Measurements from ENCODE around the gene SLC45A3.
"Not testable (repeated sequence)": the region's sequence is repeated elsewhere in the genome, so short reads cannot be mapped to it uniquely, and the experiment has no call there.

SLC45A3 gene, protein sequence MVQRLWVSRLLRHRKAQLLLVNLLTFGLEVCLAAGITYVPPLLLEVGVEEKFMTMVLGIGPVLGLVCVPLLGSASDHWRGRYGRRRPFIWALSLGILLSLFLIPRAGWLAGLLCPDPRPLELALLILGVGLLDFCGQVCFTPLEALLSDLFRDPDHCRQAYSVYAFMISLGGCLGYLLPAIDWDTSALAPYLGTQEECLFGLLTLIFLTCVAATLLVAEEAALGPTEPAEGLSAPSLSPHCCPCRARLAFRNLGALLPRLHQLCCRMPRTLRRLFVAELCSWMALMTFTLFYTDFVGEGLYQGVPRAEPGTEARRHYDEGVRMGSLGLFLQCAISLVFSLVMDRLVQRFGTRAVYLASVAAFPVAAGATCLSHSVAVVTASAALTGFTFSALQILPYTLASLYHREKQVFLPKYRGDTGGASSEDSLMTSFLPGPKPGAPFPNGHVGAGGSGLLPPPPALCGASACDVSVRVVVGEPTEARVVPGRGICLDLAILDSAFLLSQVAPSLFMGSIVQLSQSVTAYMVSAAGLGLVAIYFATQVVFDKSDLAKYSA

DNA sequence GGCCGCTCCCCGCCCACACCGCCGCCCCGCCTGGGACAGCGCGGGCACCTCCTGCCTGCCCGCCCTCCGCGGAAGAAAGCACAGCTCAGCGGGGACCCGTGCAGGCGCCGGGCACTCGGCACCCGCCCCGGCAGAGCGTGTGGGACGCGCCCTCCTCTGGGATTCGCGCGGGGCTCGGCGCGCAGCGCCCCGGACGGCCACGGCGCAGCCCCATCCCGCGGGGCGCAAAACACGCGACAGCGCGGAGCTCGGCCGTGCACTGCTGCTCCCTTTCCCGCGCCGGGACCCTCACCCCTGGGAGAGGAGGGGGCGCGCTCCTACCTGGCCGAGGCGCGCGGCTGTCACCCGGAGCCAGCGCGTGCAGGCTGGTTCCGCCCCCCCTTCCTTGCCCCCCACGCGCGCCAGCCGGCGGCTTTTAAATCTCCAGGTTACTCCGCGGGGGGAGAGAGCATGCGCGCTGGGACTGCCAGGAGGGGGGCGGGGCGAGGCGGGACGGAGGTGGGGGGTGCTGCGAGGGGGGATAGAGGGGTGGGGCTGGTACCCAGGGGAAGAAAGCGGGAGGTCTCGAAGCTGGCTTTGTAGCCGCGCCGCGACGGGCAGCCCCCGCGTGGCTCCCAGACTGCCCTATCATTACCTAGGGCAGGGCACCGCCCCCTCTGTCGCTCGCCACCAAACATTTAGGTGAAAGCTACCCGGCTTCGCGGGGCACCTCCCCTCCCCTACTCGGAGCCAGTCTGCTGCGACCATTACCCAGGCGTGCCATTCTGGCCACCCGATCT lies at the start of gene SLC45A3:
TSS of gene SLC45A3 (minus strand) at position 437 of the 779 bp plus-strand sequence. CDS start 15,853 bp downstream, outside the sequence.
- DNase-seq: peak; percentile 10

- DNase-seq: no peak
These were observed 46.4 kb upstream of the SLC45A3 start for GRCh38 chr1:205726619-205727125.

DNA sequence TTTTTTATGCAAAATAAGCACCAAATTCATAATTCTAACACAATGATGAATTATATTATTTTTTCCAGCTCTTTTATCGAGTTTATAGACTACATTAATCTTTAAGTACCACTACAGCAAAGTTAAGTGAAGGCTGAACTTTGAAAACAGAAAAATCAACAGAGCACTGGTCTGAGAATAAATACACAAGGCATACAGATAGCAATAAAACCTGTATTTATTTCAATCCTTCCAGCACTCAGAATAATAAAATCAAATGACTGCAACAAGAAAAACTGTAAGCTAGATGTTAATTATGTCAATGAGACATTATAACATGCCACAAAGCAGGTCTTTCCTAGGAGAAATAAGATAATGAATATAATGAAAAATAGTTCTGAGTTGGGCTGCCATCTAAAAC lies 45.2 kb upstream of the SLC45A3 start:
- DNase-seq: no peak

DNA sequence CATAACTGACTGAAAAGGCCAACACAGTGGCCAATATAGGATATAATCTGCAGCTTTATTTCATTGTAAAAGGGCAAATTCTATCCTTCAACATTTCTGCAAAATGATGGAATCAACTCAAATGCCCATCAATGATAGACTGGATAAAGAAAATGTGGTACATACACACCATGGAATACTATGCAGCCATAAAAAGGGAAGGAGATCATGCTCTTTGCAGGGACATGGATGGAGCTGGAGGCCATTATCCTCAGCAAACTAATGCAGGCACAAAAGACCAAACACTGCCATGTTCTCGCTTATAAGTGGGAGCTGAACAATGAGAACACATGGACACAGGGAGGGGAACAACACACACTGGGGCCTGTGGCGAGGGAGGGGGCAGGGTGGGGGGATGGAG lies 40.4 kb upstream of the SLC45A3 start:
- DNase-seq: not testable (repeated sequence)

DNA sequence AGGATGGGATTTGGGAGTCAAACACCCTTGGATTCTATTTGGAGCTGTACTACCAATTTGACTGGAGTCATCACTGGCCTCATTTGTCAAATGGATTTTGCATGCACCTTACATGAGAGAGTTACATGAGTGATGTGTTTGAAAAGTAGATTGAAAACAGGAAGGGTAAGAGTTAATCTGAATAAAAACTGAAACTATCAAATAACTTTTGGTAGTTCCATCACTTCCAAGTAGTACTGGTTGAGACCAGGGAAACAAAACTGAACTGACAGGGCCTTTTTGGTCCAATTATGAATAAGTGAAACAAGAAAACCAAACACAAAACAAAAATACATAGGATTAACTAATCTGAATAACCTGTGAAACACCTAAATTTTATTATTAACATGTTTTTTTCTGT lies 39.5 kb upstream of the SLC45A3 start:
- DNase-seq: no peak

GRCh38 chr1:205719015-205719414 lies 38.7 kb upstream of the SLC45A3 start:
- DNase-seq: no peak

GRCh38 chr1:205716371-205717132 lies 36.2 kb upstream of the SLC45A3 start:
- no peak for DNase-seq

GRCh38 chr1:205715628-205716027 lies 35.3 kb upstream of the SLC45A3 start:
- no peak for DNase-seq

- no peak for DNase-seq
These were observed 34.6 kb upstream of the SLC45A3 start for GRCh38 chr1:205714906-205715246.

GRCh38 chr1:205714190-205714905 lies 34.0 kb upstream of the SLC45A3 start:
- DNase-seq: no peak

DNA sequence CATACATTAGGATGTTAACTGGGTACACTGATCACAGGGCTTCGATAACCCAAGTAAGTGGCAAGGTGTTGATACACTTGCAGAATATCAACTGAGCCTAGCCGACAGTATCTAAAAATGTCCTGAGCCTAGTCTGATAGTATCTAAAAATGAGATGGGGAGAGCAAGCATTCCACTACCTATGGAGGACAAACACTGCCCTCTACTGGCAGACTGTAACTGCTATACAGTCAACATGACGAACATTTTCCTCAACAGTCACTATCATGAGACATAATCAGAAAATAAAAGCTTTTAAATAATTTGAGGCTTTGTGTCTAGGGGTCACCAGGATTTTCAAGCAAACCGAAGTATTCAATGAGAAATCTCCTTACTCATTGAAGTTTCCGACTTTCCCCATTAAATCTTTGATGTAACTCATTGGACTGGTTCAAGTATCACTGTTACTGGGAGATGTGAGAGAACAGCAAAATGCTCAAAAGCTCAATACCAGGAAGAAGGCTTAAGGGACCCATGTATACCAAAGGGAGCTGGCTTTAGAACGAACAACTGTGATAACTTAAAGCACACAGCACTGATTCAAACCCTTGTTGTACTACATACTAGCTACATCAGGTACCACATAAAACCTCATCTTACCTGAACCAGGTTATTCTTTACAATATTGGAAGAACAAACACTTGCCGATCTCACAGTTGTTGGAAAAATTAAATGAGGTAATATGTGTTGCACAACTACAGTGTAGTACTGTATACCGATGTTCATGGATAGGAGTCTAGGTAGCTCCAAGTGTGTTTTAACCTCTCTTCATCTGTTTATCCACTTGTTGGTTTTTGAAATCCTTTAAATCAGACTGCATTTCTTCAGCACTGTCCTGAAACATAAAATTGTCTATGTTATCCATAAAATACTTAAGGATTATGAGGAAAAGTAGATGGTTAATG lies 31.1 kb upstream of the SLC45A3 start:
- DNase-seq: peak; percentile 75

GRCh38 chr1:205710201-205711062 lies 30.1 kb upstream of the SLC45A3 start:
- DNase-seq: no peak

- DNase-seq: no peak
These were observed 29.3 kb upstream of the SLC45A3 start for GRCh38 chr1:205709640-205710039.

DNA sequence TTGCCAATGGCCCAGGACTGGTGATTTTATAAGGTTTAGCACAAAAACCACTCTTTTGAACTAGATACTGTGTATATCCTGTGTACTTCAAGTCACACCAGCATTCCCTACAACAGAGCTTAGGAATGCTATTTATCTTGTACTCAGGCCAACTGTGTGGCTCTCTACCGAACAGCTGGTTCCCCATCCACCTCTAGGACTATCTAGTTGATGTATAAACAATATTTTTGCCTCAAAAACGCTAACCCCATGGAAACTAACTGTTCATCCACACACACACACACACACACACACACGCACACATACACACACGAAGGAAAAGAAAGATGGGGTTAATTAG lies 28.7 kb upstream of the SLC45A3 start:
- no peak for DNase-seq

DNA sequence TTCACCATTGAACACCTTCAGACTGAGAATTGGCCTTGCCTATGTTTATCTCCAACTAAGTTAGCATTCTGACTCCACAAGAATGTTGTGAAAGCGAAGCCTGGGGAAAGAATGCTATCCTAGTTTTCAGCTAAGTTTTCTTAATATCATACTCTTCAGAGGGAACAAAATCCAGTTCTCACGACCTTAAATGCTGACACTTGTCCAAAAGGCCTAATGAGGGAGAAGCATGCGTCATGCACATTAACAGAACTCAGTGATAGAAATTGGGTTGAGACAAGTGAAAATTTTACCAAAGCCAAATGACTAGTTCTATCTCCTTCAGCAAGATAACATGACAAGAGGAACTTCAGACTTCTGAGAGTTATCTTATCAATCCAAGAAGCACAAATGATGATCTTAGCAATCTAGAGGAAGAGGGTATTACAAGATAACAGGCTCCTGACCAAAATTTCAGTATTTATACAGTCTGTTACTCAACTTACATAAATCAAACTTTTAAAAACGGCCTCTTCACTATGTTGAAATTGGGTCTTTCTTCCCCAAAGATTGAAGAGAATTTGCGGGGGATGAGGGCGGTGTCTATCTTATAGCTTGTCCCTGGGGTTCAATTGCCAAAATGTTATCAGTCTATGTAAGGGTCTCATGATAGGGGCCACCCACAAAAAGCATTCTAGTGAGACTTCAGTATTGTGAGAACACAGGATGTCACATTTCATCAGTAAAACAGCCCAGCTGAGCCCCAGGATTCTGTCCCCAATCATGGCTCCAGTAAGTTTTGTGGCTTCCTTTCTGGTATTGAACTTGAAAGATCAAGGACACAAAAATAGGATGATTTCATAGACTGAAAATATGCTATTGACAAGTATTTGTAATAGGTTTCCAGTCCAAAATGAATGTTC lies 26.5 kb upstream of the SLC45A3 start:
- DNase-seq: no peak

DNA sequence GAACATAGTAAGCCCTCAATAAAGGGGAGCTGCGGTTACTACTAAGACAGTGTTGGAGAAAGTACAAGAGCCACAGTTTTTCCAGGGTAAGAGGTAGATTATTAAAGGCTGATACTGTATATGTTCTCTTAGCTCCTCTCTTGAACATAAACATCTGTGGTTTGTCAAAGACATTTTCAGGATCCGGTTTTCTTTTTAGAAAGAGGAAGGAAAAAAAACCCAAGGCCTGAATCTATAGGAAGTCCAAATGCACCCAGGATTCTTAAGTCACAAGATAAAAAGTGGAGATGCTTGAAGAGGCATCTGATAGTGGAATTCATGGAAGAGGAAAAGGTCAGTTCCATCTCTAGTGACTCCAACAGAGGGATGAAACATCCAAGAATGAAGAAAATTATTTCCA lies 24.6 kb upstream of the SLC45A3 start:
- no peak for DNase-seq

DNA sequence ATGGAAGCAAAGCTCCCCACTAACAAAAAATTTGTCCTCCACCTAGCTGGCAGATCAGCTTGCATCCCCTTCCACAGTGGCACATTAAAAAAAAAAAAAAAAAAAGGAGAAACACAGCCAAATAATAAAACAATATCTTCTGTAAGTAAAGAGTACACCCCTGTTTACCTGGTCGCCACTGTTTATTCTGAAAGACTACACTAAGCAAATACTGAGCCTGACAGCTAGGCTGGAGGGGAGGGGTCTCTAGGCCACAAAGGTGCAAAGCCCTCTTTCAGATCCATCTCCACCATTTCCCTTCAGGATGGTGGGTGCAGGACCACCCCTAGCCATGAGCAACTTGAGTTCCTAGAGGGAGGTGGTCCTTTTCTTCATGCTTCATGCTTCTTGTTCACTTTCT lies 22.8 kb upstream of the SLC45A3 start:
- no peak for DNase-seq

DNA sequence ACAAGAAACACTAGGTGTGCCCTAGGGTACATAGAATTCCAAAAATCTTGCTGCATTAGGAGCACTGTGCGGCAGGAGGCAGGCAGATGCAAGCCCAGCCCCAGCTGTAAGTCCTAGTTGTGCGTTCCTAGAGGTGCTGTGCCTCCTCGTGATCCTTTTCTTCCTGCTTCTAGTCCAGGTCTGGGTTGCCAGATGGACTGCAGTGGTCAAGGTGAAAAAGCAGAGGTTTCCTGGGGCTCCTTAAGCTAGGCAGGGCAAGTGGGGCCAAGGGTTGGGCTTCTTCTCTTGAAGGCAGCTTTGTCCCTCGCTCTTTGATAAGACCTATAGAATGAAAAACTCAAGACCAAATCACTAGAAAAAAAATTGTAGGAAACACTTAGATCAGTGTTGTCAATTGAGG lies 21.6 kb upstream of the SLC45A3 start:
- no peak for DNase-seq

DNA sequence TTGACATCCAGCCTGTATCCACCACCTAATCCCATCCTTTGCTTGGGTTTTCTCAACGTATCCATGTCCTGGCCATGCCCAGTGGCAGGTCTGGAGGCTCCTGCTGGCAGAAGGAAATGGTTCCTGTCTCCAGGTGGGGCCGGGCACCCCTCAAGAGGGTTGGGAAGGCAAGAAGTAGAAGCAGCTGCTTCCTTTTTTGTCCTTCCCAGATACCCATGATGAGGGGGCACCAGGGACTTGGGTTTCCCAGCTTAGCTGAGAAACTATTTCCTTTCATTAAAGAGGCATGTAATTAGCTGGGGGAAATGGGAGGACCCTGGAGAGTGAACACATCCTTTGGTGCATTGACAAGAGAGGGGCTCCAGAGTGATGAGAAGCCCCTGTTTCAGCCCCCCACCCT lies 21.1 kb upstream of the SLC45A3 start:
- DNase-seq: no peak
